Measurements from ENCODE around the gene ESYT3. TPM values are rescaled to one million over a fixed set of nuclear protein-coding genes. Genes with fewer than 3 reads are reported as not detected.
"Not testable (repeated sequence)": the region's sequence is repeated elsewhere in the genome, so short reads cannot be mapped to it uniquely, and the experiment has no call there.

The ESYT3 gene
- total RNA-seq, 2 donors from 2014 or later: 0.40 TPM; not detected in 1

DNA sequence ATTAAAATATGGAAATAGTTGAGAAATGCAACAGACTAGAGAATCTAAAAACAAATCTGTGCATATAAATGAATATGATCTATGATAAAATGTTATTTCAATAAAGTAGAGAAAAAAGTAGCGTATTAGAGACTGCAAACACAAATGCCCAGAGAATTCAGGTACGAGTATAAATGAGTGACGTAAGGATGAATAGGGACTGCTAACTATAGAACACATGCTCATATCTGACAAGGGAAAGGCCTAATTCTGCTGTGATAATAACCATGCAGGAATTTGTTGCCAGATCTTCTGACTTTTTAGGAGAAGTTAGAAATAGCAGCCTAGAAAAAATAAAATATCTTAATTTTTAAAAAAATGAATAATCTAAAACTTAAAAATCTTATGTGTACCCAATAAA is 73.1 kb downstream of the ESYT3 start:
- no peak overlapping the region for H3K4me3 Mint-ChIP-seq
- peaks cover 11% of the 10 kb centered on the region for H3K36me3 Mint-ChIP-seq (ENCODE audit: low read depth)
- ATAC-seq (no peak), DNase-seq (no peak)
- H3K27ac Mint-ChIP-seq: no peak overlapping the region
- H3K9me3 ChIP-seq (ENCODE audit: control insufficient read depth, low read length, poor library complexity, severe bottlenecking): no peaks in the 10 kb centered on the region
- H3K4me1 Mint-ChIP-seq: peaks cover 3% of the 10 kb centered on the region
- no peaks in the 10 kb centered on the region for H3K27me3 Mint-ChIP-seq

DNA sequence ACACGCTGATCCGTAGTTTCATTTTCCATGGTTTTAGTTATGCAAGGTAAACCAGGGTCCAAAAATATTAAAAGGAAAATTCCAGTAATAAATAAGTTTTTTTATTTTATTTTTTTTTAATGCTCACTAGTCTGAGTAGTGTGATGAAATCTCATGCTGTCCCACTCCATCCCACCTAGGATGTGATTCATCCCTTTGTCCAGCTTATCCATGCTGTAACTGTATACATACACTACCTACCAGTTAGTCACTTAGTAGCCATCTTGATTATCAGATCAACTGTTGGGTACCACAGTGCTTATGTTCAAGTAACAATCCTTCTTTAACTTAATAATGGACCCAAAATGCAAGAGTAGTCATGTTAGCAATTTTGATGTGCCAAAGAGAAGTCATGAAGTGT is 75.2 kb downstream of the ESYT3 start:
- H3K9me3 ChIP-seq (ENCODE audit: control insufficient read depth, low read length, poor library complexity, severe bottlenecking): no peaks in the 10 kb centered on the region
- peaks cover 8% of the 10 kb centered on the region for H3K36me3 Mint-ChIP-seq (ENCODE audit: low read depth)
- no peak for ATAC-seq
- no peak overlapping the region for H3K27ac Mint-ChIP-seq
- H3K4me3 Mint-ChIP-seq: no peak overlapping the region
- no peaks in the 10 kb centered on the region for H3K27me3 Mint-ChIP-seq
- H3K4me1 Mint-ChIP-seq: peaks cover 5% of the 10 kb centered on the region
- DNase-seq: no peak

DNA sequence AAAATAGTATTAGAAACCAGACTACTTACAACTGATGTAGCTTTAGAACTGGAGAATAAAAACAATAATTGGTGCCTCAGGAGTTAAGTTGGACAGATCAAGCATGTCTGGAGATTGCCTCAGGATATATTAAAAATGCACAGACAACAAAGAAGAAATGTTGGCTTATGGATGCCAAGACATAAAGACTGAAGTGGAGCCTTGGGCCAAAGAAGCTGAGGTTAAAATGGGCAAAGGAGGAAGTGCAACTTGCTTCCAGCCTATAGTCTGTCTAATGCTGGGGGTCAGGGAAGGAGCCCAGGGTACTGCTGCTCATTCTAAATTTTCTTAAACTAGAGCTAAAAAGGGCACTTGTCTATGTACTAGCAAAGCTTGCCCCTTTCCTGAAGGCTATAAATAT is 77.5 kb downstream of the ESYT3 start:
- peaks cover 5% of the 10 kb centered on the region for H3K4me1 Mint-ChIP-seq
- H3K9me3 ChIP-seq (ENCODE audit: control insufficient read depth, low read length, poor library complexity, severe bottlenecking): no peaks in the 10 kb centered on the region
- ATAC-seq (no peak), DNase-seq (no peak)
- H3K27me3 Mint-ChIP-seq: no peaks in the 10 kb centered on the region
- no peak overlapping the region for H3K27ac Mint-ChIP-seq
- no peak overlapping the region for H3K4me3 Mint-ChIP-seq
- peaks cover 8% of the 10 kb centered on the region for H3K36me3 Mint-ChIP-seq (ENCODE audit: low read depth)

DNA sequence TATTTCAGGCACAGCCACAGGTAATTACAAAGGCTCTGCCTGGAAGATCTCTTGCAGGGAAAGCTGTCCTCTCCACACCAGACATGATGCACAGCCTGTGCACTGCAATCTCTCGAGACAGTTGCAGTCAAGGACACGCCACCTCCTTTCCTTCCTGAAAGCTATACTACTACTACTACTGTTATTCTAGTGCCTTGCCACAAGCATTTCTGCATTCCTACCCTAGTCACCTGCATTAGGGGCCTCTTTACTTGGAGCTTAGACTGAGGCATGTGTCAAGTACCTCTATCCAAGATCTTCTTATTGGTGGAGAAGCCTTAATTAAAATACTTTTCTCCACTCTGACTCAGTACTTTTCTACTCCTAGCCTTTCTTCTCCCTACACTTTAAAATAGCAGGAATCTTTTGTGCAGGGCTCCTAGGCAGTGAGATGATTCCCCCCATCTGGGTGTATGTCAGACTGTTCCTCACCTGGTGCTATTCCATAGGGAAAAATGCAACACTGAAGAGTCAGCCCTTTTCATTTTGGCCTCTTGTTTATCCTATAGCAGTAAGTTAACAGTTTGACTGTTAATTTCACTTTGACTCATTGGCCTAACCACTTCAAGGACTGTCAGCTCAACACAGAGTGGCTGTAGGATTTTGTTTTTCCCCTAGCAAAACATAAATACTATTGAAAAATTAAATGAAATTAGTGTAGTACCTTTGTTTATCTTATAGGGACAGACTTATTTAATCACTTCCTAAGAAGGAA is 78.9 kb downstream of the ESYT3 start:
- Mint-ChIP-seq H3K27ac (no peak overlapping the region), H3K4me3 (no peak overlapping the region)
- ATAC-seq: no peak

DNA sequence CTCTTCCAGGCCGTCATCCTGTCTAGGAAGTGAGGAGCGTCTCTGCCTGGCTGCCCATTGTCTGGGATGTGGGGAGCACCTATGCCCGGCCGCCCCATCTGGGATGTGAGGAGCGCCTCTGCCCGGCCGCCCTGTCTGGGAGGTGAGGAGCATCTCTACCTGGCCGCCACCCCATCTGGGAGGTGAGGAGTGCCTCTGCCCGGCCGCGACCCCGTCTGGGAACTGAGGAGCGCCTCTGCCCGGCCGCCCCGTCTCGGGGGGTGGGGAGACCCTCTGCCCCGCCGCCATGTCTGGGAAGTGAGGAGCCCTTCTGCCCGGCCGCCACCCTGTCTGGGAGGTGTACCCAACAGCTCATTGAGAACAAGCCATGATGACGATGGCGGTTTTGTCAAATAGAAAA is 87.0 kb downstream of the ESYT3 start:
- not testable (repeated sequence) for H3K4me1 Mint-ChIP-seq; DNase-seq; ATAC-seq; H3K27me3 Mint-ChIP-seq; H3K27ac Mint-ChIP-seq; H3K9me3 ChIP-seq (ENCODE audit: control insufficient read depth, low read length, poor library complexity, severe bottlenecking); H3K36me3 Mint-ChIP-seq (ENCODE audit: low read depth); H3K4me3 Mint-ChIP-seq

More for the DNA sequence above, 78.9 kb downstream of the ESYT3 start:
- Mint-ChIP-seq H3K36me3 (ENCODE audit: low read depth) (peaks cover 8% of the 10 kb centered on the region), H3K4me1 (peaks cover 5% of the 10 kb centered on the region), H3K27me3 (no peaks in the 10 kb centered on the region)
- no peak for DNase-seq
- no peaks in the 10 kb centered on the region for H3K9me3 ChIP-seq (ENCODE audit: control insufficient read depth, low read length, poor library complexity, severe bottlenecking)

Other genes starting within 250 kb of the ESYT3 start
- gene ARMC8, start 247.3 kb upstream of the ESYT3 start, total RNA-seq: 10 to 100 TPM; 55.6 to 75.8 TPM
- gene NME9, start 104.8 kb upstream of the ESYT3 start, total RNA-seq: under 1 TPM; 0.60 to 0.85 TPM
- 1 to 10 TPM in 1 of 2 donors, under 1 TPM in 1; 0.13 to 1.6 TPM for gene MRAS, start 86.0 kb upstream of the ESYT3 start, total RNA-seq
- 10 to 100 TPM; 10.7 to 16.6 TPM for gene CEP70, start 159.6 kb downstream of the ESYT3 start, total RNA-seq
- gene FAIM, start 174.2 kb downstream of the ESYT3 start, total RNA-seq: 1 to 10 TPM; 2.1 to 2.2 TPM

Measured in T-helper 17 cell (primary cell).